Upper lobe of left lung (tissue), 6 donors: ENCODE results near the gene RPAP2. TPM values are rescaled to one million over a fixed set of nuclear protein-coding genes. Genes with fewer than 3 reads are reported as not detected.
"Not testable (repeated sequence)": the region's sequence is repeated elsewhere in the genome, so short reads cannot be mapped to it uniquely, and the experiment has no call there.

ENCODE experiments used
- ATAC-seq, 2 donors: fragments of 200-7000 bp; cut with Tn5 transposase; one replicate each; pipeline ENCODE4 v1.9.1; 2022; ENCODE audit warnings: mild to moderate bottlenecking in 2 of 2, moderate library complexity in 2 of 2; ENCODE audit not compliant: low FRiP score in 2 of 2
- DNase-seq, 2 donors: peaks; one replicate each; pipeline ENCODE4 v3.0.0-alpha.2; 2019 to 2020
- H3K27ac ChIP-seq, 4 donors: fragments of 200-600 bp; sonication (generic); one replicate each; pipeline ENCODE4 v1.5.1; 2016 to 2019
- H3K27me3 ChIP-seq, 4 donors: fragments of 200-600 bp; sonication (generic); one replicate each; pipeline ENCODE4 v1.5.1; 2017 to 2019
- H3K36me3 ChIP-seq, 4 donors: fragments of 200-600 bp; sonication (generic); one replicate each; pipeline ENCODE4 v1.5.1; 2016 to 2019
- H3K4me1 ChIP-seq, 4 donors: fragments of 200-600 bp; sonication (generic); one replicate each; pipeline ENCODE4 v1.5.1; 2018 to 2019
- H3K4me3 ChIP-seq, 4 donors: fragments of 200-600 bp; sonication (generic); one replicate each; pipeline ENCODE4 v1.5.1; 2017 to 2019; ENCODE audit warnings: mild to moderate bottlenecking in 2 of 4, moderate library complexity in 1 of 4
- H3K9me3 ChIP-seq, 4 donors: fragments of 200-600 bp; sonication (generic); one replicate each; pipeline ENCODE4 v1.5.1; 2018 to 2019
- EP300 ChIP-seq, 4 donors: sonication (generic); formaldehyde crosslinking; IDR thresholded peaks; one replicate each; pipeline ENCODE4 v1.5.1; 2017; ENCODE audit warnings: antibody characterized with exemption in 4 of 4, control low read depth in 2 of 4
- POLR2A ChIP-seq, 4 donors: fragments of 450-650 bp; IDR thresholded peaks; one replicate each; pipeline ENCODE4 v1.5.1; 2016 to 2017; ENCODE audit warnings: antibody characterized with exemption in 4 of 4, mild to moderate bottlenecking in 2 of 4
- POLR2AphosphoS5 ChIP-seq, 2 donors: sonication (generic); formaldehyde crosslinking; IDR thresholded peaks; one replicate each; pipeline ENCODE4 v1.5.1; 2017; ENCODE audit warnings: antibody characterized with exemption in 2 of 2
- WGBS, 2 donors: methylation state at CpG; one replicate each; pipeline ENCODE4 v1.1.5; 2017 to 2018; 5-methylcytosine and 5-hydroxymethylcytosine counted together
- total RNA-seq, 6 donors: library from RNA; depleted of rRNA in 4 of 6; stranded (reverse); fragments of >200 nt in 4 of 6; gene quantifications; one replicate each; pipeline versions ENCODE4 v1.1.0 to v1.2.1, GENCODE V29; 2016 to 2021
- TF ChIP-seq, protein P1 (sequence below), 6 experiments: fragments of 450-650 bp in 4 of 6; fragments of 200-600 bp in 2 of 6; sonication (generic) in 2 of 6; IDR thresholded peaks; one replicate each; pipeline ENCODE4 v1.5.1; 2016 to 2019; ENCODE audit warnings: antibody characterized with exemption in 6 of 6
- donor health status: DM: no; HTN: no; CAD: no; lungs with moderate emphysema.
- donor health status: DM: no; HTN: yes; CAD: no; lungs with severe emphysema.

RPAP2 gene
- total RNA-seq, 6 donors from 2014 or later: 3.6 to 15.8 (median 5.6) TPM

DNA sequence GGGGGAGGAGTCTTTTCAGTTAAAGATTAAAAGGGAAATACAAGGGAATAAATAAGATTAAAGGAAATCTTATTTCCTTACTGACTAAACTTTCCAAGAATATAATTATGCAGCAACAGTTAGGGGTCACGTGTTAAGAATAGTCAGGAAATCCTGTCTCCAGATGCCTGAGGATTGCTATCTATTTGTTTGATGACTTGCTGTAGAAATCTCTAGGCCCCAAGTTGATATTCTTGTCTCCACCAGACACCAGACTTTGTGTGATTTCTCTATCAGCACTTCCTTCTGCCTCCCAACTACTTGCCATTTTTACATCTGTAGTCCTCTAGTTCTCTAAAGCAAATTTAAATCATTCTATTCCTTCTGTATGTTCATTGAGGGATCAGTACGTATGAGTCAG, 77.5 kb downstream of the RPAP2 start:
- no peaks in the 10 kb centered on the region for H3K4me1 ChIP-seq
- DNase-seq: no peak
- no peaks in the 10 kb centered on the region for H3K27me3 ChIP-seq
- TF ChIP-seq POLR2A (IDR thresholded peaks at IDR 0.05) (no peak), EP300 (IDR thresholded peaks at IDR 0.05) (no peak), POLR2AphosphoS5 (IDR thresholded peaks at IDR 0.05) (no peak)
- TF ChIP-seq, protein P1, sequence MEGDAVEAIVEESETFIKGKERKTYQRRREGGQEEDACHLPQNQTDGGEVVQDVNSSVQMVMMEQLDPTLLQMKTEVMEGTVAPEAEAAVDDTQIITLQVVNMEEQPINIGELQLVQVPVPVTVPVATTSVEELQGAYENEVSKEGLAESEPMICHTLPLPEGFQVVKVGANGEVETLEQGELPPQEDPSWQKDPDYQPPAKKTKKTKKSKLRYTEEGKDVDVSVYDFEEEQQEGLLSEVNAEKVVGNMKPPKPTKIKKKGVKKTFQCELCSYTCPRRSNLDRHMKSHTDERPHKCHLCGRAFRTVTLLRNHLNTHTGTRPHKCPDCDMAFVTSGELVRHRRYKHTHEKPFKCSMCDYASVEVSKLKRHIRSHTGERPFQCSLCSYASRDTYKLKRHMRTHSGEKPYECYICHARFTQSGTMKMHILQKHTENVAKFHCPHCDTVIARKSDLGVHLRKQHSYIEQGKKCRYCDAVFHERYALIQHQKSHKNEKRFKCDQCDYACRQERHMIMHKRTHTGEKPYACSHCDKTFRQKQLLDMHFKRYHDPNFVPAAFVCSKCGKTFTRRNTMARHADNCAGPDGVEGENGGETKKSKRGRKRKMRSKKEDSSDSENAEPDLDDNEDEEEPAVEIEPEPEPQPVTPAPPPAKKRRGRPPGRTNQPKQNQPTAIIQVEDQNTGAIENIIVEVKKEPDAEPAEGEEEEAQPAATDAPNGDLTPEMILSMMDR (IDR thresholded peaks at IDR 0.05): no peak
- no peaks in the 10 kb centered on the region for H3K36me3 ChIP-seq
- peak overlapping the region in 1 of 4 donors; percentile 32 for H3K27ac ChIP-seq
- no peaks in the 10 kb centered on the region for H3K9me3 ChIP-seq
- H3K4me3 ChIP-seq: no peak overlapping the region
- no peak for ATAC-seq
- WGBS, 2 donors: 40 to 48% methylated on average over 2 of the region's 2 CpGs

DNA sequence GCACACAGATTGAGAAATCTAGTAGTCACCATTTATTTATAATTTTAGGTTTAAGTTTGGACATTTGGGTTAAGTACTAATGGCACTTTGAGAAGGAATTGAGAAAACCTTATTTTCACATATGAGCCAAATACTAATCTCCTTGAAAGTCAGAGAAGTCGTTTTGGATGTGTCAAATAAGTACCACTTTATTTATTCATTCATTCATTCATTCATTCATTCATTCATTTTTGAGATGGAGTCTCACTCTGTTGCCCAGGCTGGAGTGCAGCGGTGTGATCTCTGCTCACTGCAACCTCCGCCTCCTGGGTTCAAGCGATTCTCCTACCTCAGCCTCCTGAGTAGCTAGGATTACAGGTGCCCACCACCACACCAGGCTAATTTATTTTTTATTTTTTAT, 79.1 kb downstream of the RPAP2 start:
- H3K27ac ChIP-seq, DNase-seq, H3K9me3 ChIP-seq, H3K27me3 ChIP-seq, H3K4me1 ChIP-seq, H3K36me3 ChIP-seq, H3K4me3 ChIP-seq, ATAC-seq: not testable (repeated sequence)
- 95 to 97% methylated on average over 4 of the region's 4 CpGs for WGBS, 2 donors

DNA sequence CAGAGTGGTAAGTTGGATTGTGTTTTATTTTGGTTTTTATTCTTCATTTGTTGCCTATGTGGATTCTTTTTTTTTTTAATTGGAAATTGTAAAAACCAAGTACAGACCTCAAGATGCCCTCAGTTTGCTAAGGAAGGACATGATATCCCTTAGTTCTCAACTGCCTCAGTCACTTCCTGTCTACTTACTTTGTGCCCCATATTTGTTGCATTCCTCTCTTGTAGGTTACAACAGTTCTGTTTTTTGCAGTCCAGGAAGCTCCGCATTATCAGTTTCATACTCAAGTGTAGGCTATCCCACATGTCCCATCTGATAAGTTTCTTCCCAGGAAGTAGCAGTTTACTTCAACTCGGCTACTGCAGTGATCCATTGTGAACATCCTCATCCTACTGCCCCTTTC, 82.0 kb downstream of the RPAP2 start:
- peaks cover 0 to 9% (median 3%) of the 10 kb centered on the region in 4 donors for H3K36me3 ChIP-seq
- no peaks in the 10 kb centered on the region for H3K4me1 ChIP-seq
- 67 to 79% methylated on average over 2 of the region's 2 CpGs for WGBS, 2 donors
- H3K9me3 ChIP-seq: peaks cover 0 to 1% (median 0%) of the 10 kb centered on the region in 4 donors
- H3K27ac ChIP-seq: no peak overlapping the region
- H3K4me3 ChIP-seq: no peak overlapping the region
- H3K27me3 ChIP-seq: no peaks in the 10 kb centered on the region
- ATAC-seq: no peak
- DNase-seq: no peak
- no peak for TF ChIP-seq EP300 (IDR thresholded peaks at IDR 0.05)
- no peak for TF ChIP-seq POLR2AphosphoS5 (IDR thresholded peaks at IDR 0.05)
- TF ChIP-seq, protein P1 (IDR thresholded peaks at IDR 0.05): no peak

DNA sequence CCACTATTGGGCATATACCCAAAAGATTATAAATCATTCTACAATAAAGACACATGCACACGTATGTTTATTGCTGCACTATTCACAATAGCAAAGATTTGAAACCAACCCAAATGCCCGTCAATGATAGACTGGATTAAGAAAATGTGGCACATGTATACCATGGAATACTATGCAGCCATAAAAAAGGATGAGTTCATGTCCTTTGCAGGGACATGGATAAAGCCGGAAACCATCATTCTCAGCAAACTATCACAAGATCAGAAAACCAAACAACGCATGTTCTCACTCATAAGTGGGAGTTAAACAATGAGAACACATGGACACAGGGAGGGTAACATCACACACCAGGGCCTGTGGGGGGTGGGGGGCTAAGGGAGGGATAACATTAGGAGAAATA, 95.1 kb downstream of the RPAP2 start:
- not testable (repeated sequence) for H3K27me3 ChIP-seq, H3K27ac ChIP-seq, H3K36me3 ChIP-seq, ATAC-seq, H3K4me1 ChIP-seq, DNase-seq, H3K4me3 ChIP-seq
- peaks cover 5 to 17% (median 9%) of the 10 kb centered on the region in 4 donors for H3K9me3 ChIP-seq
- WGBS, 2 donors: 95 to 98% methylated on average over 4 of the region's 4 CpGs

DNA sequence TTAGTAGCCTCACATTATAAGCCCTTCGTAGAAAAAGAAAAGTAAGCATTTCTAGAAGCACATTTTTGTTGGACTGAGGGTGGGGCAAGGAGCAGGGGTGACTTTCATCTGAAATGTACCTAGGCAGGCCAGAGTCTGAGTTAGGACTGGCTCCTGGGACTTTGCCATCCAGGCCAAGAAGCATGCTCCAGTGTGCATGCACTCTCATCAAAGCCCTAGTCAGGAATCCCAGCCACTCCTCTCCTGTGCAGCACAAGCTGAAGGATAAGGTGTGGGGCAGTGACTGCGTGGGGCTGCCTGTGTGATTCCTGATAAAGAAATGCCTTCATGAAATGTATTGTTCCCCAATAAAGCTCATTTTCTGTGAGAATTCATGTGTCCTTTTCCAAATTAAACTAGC, 99.7 kb downstream of the RPAP2 start:
- no peak for DNase-seq
- Histone ChIP-seq H3K9me3 (peaks cover 5 to 20% (median 13%) of the 10 kb centered on the region in 4 donors), H3K27me3 (no peaks in the 10 kb centered on the region), H3K4me3 (no peak overlapping the region), H3K4me1 (no peaks in the 10 kb centered on the region), H3K27ac (no peak overlapping the region), H3K36me3 (no peaks in the 10 kb centered on the region)
- TF ChIP-seq EP300 (IDR thresholded peaks at IDR 0.05): no peak
- TF ChIP-seq POLR2AphosphoS5 (IDR thresholded peaks at IDR 0.05): no peak
- TF ChIP-seq, protein P1 (IDR thresholded peaks at IDR 0.05): no peak
- no peak for TF ChIP-seq POLR2A (IDR thresholded peaks at IDR 0.05)
- ATAC-seq: peak in 1 of 2 donors; percentile 14
- 81 to 88% methylated on average over 2 of the region's 2 CpGs for WGBS, 2 donors

DNA sequence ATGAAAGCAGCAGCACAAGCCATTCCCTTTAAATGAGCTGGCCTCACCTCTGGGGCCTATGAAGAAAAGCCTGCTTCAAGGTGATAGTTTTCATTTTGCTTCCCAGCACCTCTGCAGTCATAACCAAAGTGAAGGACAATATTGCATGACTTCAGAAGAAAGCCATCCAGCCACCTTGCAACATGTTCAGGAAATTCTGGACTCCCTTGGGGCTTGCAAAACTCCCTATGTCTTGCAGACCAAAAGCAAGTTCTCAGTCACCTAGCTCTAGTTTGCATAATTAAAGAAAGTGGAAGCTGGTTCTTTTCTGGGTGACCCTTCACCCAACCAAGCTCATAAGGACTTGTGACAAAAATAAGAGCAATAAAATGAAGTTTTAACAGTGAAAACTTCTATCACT, 100.2 kb downstream of the RPAP2 start:
- Histone ChIP-seq H3K36me3 (no peaks in the 10 kb centered on the region), H3K9me3 (peaks cover 5 to 22% (median 11%) of the 10 kb centered on the region in 4 donors), H3K4me1 (no peaks in the 10 kb centered on the region), H3K4me3 (no peak overlapping the region), H3K27ac (no peak overlapping the region), H3K27me3 (no peaks in the 10 kb centered on the region)
- ATAC-seq (no peak), DNase-seq (no peak)
- TF ChIP-seq POLR2AphosphoS5 (IDR thresholded peaks at IDR 0.05): no peak
- TF ChIP-seq, protein P1 (IDR thresholded peaks at IDR 0.05): no peak
- TF ChIP-seq POLR2A (IDR thresholded peaks at IDR 0.05): no peak
- no peak for TF ChIP-seq EP300 (IDR thresholded peaks at IDR 0.05)
